ENCODE measurements around the gene DKC1. TPM values are rescaled to one million over a fixed set of nuclear protein-coding genes. Genes with fewer than 3 reads are reported as not detected.

DKC1 gene
- total RNA-seq, 4 donors from 2014 or later: 22.8 to 128 (median 39.0) TPM

GRCh38 chrX:154804261-154804956 is 41.7 kb downstream of the DKC1 start:
- TF ChIP-seq POLR2A (IDR thresholded peaks at IDR 0.05) (no peak), CTCF (IDR thresholded peaks at IDR 0.05) (no peak)
- Histone ChIP-seq H3K9me3 (no peaks in the 10 kb centered on the region), H3K4me3 (peak overlapping the region; percentile 55 to 74 (median 65)), H3K27ac (peak overlapping the region; percentile 60 to 88 (median 76)), H3K27me3 (no peaks in the 10 kb centered on the region), H3K36me3 (no peaks in the 10 kb centered on the region), H3K4me1 (peaks cover 0 to 14% (median 0%) of the 10 kb centered on the region in 4 donors)
- DNase-seq: no peak

- peak within 1 kb of the TSS; percentile 55 to 74 (median 65) for H3K4me3 ChIP-seq
- H3K27ac ChIP-seq: peak within 1 kb of the TSS; percentile 60 to 88 (median 76)
- H3K27me3 ChIP-seq: no peaks in the 10 kb centered on the region
- H3K4me1 ChIP-seq: peaks cover 0 to 7% (median 0%) of the 10 kb centered on the region in 4 donors
- DNase-seq: peak; percentile 62 to 89 (median 87)
- TF ChIP-seq CTCF (IDR thresholded peaks at IDR 0.05) (no peak), POLR2A (IDR thresholded peaks at IDR 0.05) (peak; percentile 46 to 70)
- no peaks in the 10 kb centered on the region for H3K9me3 ChIP-seq
- no peaks in the 10 kb centered on the region for H3K36me3 ChIP-seq
These were observed 42.5 kb downstream of the DKC1 start, which contains the start of gene MPP1 for GRCh38 chrX:154804957-154805695. Gene MPP1 (minus strand): TSS chrX:154805485. CDS start chrX:154805373, 112 bp downstream.

- Histone ChIP-seq H3K27me3 (no peaks in the 10 kb centered on the region), H3K9me3 (no peaks in the 10 kb centered on the region), H3K36me3 (no peaks in the 10 kb centered on the region), H3K4me3 (peak overlapping the region; percentile 55 to 74 (median 65)), H3K27ac (peak overlapping the region; percentile 51 to 88 (median 76)), H3K4me1 (peaks cover 0 to 1% (median 0%) of the 10 kb centered on the region in 4 donors)
- TF ChIP-seq POLR2A (IDR thresholded peaks at IDR 0.05): no peak
- TF ChIP-seq CTCF (IDR thresholded peaks at IDR 0.05): no peak
- DNase-seq: no peak
These were observed 43.0 kb downstream of the DKC1 start for GRCh38 chrX:154805696-154806091.

DNA sequence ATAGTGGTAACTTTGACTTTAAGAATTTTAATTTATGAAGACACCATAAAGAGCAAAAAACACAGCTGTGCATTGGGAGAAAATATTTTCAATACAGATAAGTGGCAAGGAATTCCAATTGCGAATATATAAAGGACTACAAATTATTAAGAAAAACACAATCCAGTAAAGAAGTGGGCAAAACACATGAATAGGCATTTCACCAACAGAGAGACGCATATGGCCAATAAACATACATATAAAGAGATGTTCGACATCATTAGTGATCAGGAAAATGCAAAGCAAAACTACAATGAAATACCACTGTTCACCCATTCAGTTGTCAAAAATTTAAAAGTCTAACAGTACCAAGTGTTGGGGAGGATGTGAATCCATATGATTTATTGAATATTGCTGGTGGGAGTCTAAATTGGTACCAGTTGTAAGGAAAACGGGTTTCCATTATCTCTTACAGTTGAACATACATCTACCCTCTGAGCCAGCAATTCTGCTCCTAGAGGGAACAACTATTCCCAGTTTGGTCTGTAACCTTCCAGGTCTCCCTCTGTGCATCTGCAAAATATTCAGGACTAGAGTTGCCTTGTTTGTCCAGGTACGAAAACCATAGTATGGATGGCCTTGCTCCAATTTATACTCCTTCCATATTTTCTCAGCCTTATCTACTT is 44.3 kb downstream of the DKC1 start:
- Histone ChIP-seq H3K4me3 (no peak overlapping the region), H3K27ac (no peak overlapping the region), H3K36me3 (no peaks in the 10 kb centered on the region), H3K4me1 (no peaks in the 10 kb centered on the region), H3K27me3 (no peaks in the 10 kb centered on the region), H3K9me3 (no peaks in the 10 kb centered on the region)
- DNase-seq: no peak
- TF ChIP-seq POLR2A (IDR thresholded peaks at IDR 0.05) (no peak), CTCF (IDR thresholded peaks at IDR 0.05) (no peak)

DNA sequence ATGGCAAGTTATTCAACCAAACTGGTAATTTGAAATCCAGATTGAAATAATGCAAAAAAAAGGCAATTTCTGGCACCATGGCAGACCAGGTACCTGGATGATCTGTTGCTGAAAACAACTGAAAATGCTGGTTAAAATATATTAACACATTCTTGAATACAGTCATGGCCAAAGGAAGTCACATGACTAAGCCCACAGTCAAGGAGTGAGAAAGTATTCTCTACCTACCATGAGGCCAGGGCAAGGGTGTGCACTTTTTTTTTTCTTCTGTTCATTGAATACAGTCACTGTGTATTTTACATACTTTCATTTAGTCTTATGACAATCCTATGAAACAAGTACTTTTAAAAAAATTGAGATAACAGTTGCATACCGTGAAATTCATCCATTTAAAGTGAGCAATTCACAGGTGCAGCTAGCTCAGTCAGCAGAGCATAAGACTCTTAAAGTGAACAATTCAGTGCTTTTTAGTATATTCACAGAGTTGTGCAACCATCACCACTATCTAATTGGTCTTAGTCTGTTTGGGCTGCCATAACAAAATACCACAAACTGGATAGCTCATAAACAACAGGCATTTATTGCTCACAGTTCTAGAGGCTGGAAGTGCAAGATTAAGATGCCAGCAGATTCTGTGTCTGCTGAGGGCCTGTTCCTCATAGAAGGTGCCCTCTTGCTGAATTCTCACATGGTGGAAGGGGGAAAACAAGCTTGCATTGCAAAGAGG is 47.4 kb downstream of the DKC1 start:
- no peaks in the 10 kb centered on the region for H3K27me3 ChIP-seq
- no peaks in the 10 kb centered on the region for H3K36me3 ChIP-seq
- no peaks in the 10 kb centered on the region for H3K4me1 ChIP-seq
- H3K27ac ChIP-seq: no peak overlapping the region
- TF ChIP-seq CTCF (IDR thresholded peaks at IDR 0.05): no peak
- TF ChIP-seq POLR2A (IDR thresholded peaks at IDR 0.05): no peak
- H3K4me3 ChIP-seq: no peak overlapping the region
- no peaks in the 10 kb centered on the region for H3K9me3 ChIP-seq
- DNase-seq: no peak

Measured in Peyer's patch (tissue), 4 donors.